BLaER1 (cell line): ENCODE data around the gene B4GALT2.

Source experiments
- H3K27ac ChIP-seq: shearing (Covaris generic); formaldehyde crosslinking; 2 replicates; pipeline ENCODE4 v1.8.1; 2022
- H3K27me3 ChIP-seq: shearing (Covaris generic); formaldehyde crosslinking; 2 replicates; pipeline ENCODE4 v1.8.1; 2022
- H3K36me3 ChIP-seq: shearing (Covaris generic); formaldehyde crosslinking; 2 replicates; pipeline ENCODE4 v1.8.1; 2022
- H3K4me1 ChIP-seq: shearing (Covaris generic); formaldehyde crosslinking; 2 replicates; pipeline ENCODE4 v1.8.1; 2022
- H3K4me2 ChIP-seq: shearing (Covaris generic); formaldehyde crosslinking; 2 replicates; pipeline ENCODE4 v1.8.1; 2022
- H3K4me3 ChIP-seq: shearing (Covaris generic); formaldehyde crosslinking; 2 replicates; pipeline ENCODE4 v1.8.1; 2022
- H3K9ac ChIP-seq: shearing (Covaris generic); formaldehyde crosslinking; 2 replicates; pipeline ENCODE4 v1.8.1; 2022
- H3K9me3 ChIP-seq: shearing (Covaris generic); formaldehyde crosslinking; 2 replicates; pipeline ENCODE4 v1.8.1; 2022
- H4K20me1 ChIP-seq: shearing (Covaris generic); formaldehyde crosslinking; 2 replicates; pipeline ENCODE4 v1.8.1; 2022
- Cebpa-rat ChIP-seq: shearing (Covaris generic); IDR thresholded peaks from 2 replicates; pipeline ENCODE4 v1.8.1; 2022

B4GALT2 gene

DNA sequence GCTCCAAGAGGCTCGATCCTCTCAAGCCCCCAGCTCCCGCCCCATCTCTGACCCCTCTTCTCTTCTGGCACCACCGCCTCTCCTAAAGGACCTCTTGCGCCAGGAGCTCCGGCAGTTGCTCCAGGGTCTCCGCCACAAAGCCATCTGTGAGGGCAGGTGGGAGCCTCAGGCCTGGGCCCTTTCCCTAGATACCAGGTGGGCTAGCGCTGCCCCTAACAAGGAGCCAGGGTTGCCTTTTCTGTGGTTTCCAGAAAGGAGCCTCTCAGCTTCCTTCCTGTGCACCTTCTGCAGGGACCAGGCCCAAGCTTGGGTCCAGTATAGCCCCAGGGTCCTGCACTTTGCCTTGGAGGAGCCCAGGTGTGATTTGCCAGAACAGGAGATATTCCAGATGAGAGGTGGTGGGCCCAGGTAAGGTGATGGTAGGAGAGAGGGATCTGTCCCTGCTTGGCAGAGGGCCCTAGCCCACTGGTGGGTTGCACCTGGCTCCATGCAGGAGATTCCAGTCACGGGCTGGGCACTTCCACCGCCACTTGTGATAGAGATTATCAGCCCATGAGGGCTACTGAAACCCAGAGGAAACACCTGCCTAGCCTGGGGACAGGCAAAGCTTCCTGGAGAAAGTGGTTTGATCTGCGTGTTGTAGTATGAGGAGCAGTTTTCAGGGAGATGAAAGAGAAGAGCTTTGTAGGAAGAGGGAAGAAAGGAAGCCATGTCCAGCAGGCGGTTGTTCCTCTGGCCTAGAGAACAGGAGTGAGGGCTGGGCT lies 13.4 kb downstream of the B4GALT2 start:
- Histone ChIP-seq H3K4me2 (peak overlapping the region; percentile 89), H3K27me3 (no peaks in the 10 kb centered on the region), H3K9me3 (no peaks in the 10 kb centered on the region), H4K20me1 (no peaks in the 10 kb centered on the region), H3K27ac (peak overlapping the region; percentile 65), H3K4me1 (peaks cover 59% of the 10 kb centered on the region), H3K4me3 (peak overlapping the region; percentile 78), H3K9ac (peak overlapping the region; percentile 76), H3K36me3 (peaks cover 2% of the 10 kb centered on the region)
- TF ChIP-seq Cebpa-rat, result no peak

DNA sequence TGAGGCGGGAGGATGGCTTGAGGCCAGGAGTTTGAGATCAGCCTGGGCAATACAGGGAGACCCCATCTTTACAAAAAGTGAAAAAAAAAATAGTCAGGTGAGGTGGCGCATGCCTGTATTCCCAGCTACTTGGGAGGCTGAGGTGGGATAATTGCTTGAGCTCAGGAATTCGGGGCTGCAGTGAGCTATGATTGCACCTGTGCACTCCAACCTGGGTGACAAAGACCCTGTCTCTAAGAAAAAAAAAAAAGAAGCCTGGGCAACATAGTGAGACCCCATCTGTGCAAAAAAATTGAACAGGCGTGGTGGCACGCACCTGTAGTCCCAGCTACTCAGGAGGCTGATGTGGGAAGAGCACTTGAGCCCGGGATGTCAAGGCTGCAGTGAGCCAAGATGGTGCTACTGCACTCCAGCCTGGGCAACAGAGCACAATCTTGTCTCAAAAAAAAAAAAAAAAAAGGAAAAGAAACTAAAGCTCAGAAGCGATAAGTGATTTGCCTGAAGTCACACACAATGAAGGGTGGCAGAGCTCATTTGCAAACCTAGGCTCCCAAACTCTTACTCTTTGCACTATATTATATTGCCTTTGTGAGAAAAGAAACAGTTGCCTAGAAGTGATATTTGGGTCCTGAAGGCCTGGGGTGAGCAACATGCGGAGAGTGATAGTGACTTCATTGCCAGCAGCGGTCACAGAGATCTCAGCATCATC lies 14.3 kb downstream of the B4GALT2 start:
- Histone ChIP-seq H3K9me3 (no peaks in the 10 kb centered on the region), H3K4me1 (peaks cover 59% of the 10 kb centered on the region), H3K4me2 (peak overlapping the region; percentile 89), H4K20me1 (no peaks in the 10 kb centered on the region), H3K27ac (peak overlapping the region; percentile 65), H3K36me3 (no peaks in the 10 kb centered on the region), H3K9ac (no peak overlapping the region), H3K4me3 (no peak overlapping the region), H3K27me3 (no peaks in the 10 kb centered on the region)
- no peak for TF ChIP-seq Cebpa-rat

DNA sequence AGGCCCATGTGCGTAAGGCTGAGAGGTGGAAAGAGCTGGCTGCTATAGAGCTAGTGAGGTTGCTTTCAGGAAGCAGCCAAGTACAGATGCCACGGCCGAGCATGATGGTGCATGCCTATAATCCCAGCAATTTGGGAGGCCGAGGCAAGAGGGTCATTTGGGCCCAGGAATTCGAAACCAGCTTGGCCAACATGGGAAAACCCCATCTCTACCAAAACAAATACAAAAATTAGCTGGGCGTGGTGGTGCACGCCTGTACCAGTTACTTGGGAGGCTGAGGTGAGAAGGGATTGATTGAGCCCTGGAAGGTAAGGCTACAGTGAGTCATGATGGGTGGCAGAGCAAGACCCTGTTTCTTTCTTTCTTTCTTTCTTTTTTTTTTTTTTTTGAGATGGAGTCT lies 15.1 kb downstream of the B4GALT2 start:
- no peaks in the 10 kb centered on the region for H3K27me3 ChIP-seq
- no peaks in the 10 kb centered on the region for H3K9me3 ChIP-seq
- no peaks in the 10 kb centered on the region for H4K20me1 ChIP-seq
- H3K4me1 ChIP-seq, result peaks cover 59% of the 10 kb centered on the region
- H3K27ac ChIP-seq, result no peak overlapping the region
- no peak for TF ChIP-seq Cebpa-rat
- H3K4me3 ChIP-seq, result no peak overlapping the region
- H3K36me3 ChIP-seq, result no peaks in the 10 kb centered on the region
- H3K4me2 ChIP-seq, result peak overlapping the region; percentile 89; the same call in 1 of the 2 replicates
- no peak overlapping the region for H3K9ac ChIP-seq

DNA sequence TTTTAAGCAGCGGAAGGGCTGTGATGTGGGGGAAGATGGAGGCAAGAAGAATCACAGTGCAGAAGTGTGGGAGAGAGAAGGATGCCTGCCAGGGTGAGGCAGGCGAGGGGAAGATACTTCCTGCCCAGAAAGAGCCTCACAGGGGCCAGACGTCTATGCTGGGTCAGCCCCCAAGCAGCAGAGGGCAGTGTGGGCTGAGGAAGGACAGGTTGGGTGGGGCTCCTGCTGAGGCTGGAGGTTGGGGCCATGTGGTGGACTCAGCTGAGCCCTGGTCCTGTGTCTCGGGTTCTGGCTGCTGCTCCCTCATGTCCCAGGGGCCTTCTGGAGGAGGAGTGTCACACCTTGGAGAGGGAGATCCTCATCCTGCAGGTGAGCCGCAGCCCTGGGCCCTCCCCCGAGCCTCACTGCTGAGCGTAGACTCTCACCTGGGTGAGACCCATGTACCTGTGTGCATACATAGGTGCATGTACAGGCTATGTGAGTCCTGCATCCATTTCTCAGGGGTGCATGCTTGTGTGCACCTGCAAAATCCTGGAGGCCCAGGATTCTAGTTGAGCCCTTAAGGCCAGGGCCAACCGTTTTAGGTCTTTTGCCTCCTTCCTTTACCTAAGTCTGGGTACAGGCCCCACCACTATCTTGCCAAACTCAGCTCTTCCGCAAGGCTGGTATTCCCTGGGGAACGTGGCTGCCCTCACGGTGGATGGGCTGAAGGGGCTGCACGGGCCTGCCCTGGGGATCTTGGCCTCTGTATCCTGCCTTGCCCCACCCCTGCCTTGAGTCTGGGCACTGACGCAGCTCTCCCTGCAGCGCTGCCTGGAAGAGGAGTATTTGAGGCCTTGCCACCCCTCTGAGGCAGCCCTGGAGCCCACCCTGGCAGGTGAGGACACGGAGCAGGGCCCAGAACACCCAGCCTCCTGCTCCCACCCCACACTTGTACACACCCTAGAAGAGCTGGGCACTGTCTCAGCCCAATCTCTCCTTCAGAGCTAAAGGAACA lies 16.1 kb downstream of the B4GALT2 start:
- Histone ChIP-seq H3K9me3 (no peaks in the 10 kb centered on the region), H3K27me3 (no peaks in the 10 kb centered on the region), H3K4me1 (peaks cover 66% of the 10 kb centered on the region), H4K20me1 (no peaks in the 10 kb centered on the region), H3K9ac (peak overlapping the region; percentile 20; the same call in 1 of the 2 replicates), H3K27ac (peak overlapping the region; percentile 28), H3K36me3 (no peaks in the 10 kb centered on the region), H3K4me2 (peak overlapping the region; percentile 89), H3K4me3 (no peak overlapping the region)
- TF ChIP-seq Cebpa-rat, result no peak

DNA sequence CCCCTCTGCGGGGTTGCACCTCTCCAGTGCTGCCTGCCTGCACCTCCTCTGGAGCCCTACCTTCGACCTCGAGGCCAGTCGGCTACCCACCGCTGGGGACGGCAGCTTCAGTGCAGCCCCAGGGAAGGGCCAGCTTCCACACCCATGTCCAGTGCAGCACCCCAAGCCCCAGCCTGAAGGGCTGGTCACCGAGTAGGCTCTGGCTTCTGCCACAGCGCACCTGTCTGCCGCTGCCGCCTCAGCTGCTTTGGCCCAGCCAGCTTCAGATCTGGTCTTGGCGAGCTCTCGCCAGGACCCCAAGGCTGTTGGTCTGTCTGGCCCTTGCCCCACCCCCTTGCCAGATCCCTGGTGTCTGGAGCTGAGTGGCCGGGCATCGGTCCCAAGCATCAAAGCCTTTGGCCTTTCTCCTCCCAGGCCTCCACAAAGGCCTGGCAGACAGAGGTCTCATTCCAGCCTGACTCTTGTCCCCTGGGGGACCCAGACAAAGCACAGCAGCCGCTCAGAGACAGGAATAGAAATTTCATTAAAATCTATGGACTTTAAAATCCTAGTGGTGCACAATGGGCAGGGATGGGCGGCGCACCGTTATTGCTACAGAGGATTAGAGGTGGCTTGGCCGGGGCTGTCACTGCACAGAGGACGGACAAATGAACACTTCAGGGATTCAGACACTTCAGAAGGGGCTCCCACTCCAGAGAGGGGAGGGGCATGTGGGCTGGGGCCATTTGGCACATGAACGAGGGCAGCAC lies 17.1 kb downstream of the B4GALT2 start:
- Histone ChIP-seq H3K4me2 (peak overlapping the region; percentile 89), H3K9ac (peak overlapping the region; percentile 28; the same call in 1 of the 2 replicates), H3K27ac (peak overlapping the region; percentile 35), H3K4me1 (peaks cover 58% of the 10 kb centered on the region), H3K36me3 (no peaks in the 10 kb centered on the region), H3K27me3 (no peaks in the 10 kb centered on the region), H4K20me1 (no peaks in the 10 kb centered on the region), H3K9me3 (no peaks in the 10 kb centered on the region), H3K4me3 (no peak overlapping the region)
- TF ChIP-seq Cebpa-rat, result no peak

DNA sequence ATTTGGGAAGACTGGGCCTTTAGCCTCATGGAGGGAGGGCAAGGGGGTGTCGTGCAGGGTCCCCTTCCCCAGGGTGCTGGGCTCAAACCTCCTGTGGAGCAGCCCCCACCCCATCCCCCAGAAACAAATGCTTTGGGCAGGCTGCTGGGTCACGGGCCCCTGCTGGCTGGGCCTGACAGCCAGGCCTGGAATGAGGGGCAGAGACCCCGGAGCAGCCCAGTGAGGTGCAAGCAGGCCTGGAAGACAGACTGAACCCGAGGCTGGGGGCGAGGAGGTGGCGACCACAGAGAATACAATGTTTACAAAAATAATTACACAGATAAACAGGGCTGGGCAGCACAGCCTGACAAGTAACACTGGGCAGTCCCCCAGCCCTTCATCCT lies 17.7 kb downstream of the B4GALT2 start:
- H3K4me3 ChIP-seq, result no peak overlapping the region
- peak overlapping the region; percentile 89 for H3K4me2 ChIP-seq
- H3K27me3 ChIP-seq, result no peaks in the 10 kb centered on the region
- no peak overlapping the region for H3K9ac ChIP-seq
- H3K9me3 ChIP-seq, result no peaks in the 10 kb centered on the region
- H3K4me1 ChIP-seq, result peaks cover 57% of the 10 kb centered on the region
- H4K20me1 ChIP-seq, result no peaks in the 10 kb centered on the region
- peak overlapping the region; percentile 35; the same call in 1 of the 2 replicates for H3K27ac ChIP-seq
- no peak for TF ChIP-seq Cebpa-rat
- H3K36me3 ChIP-seq, result no peaks in the 10 kb centered on the region

DNA sequence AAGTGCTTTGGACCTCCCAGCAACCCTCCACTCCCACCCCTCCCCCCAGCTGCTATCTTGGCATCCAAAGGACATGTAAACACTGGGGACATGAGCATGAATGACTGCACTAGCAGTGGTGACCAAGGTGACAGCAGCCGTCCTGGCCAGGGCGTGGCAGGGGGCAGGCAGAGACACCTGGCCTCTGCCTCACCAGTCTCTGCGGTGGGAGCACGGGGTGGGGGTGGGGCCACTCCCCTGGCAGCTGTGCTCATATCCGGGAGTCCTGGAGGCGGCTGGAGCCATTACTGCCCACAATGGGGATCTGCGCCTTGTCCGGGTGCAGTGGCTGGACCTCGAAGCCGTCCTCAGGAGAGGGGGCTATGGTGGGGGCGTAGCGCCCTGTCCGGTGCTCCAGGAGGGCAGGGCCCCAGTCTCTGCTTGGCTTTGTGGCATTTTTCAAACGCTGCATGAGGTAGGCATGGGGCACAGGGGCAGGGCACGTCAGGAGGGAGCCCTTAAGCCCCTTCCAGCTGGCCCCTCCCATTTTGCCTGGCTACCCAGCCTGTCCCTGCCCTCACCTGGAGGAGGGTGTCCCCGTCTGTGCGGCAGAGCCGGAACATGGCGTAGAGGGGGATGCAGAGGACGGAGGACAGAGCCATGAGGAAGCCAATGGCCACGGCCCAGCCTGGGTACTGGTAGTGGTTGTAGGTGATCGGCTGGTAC lies 18.4 kb downstream of the B4GALT2 start:
- Histone ChIP-seq H3K36me3 (no peaks in the 10 kb centered on the region), H4K20me1 (no peaks in the 10 kb centered on the region), H3K4me3 (no peak overlapping the region), H3K4me2 (no peak overlapping the region), H3K27me3 (no peaks in the 10 kb centered on the region), H3K27ac (no peak overlapping the region), H3K9me3 (no peaks in the 10 kb centered on the region), H3K4me1 (peaks cover 51% of the 10 kb centered on the region), H3K9ac (no peak overlapping the region)
- TF ChIP-seq Cebpa-rat, result no peak

DNA sequence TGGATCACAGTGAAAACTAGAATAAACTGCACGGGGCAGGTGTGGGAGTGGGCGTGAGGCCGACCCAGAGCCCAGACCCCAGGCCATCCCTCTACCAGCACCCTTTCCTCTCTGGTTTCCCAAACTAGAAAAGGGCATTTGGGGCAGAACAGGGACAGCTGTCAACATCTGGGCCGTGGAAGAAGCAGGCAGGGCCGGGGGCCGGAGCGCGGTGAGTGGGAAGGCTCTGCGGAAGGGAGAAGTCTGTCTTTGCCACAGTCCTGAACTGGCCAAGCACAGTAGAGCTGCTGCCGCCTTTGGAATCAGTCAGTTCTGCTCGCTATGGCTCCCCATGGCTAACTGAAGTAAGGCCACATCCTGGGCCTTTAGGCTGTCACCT lies 19.0 kb downstream of the B4GALT2 start:
- Histone ChIP-seq H4K20me1 (no peaks in the 10 kb centered on the region), H3K9ac (no peak overlapping the region), H3K36me3 (no peaks in the 10 kb centered on the region), H3K27me3 (no peaks in the 10 kb centered on the region), H3K9me3 (no peaks in the 10 kb centered on the region), H3K4me1 (peaks cover 46% of the 10 kb centered on the region), H3K4me3 (no peak overlapping the region), H3K27ac (no peak overlapping the region), H3K4me2 (no peak overlapping the region)
- no peak for TF ChIP-seq Cebpa-rat
